ENCODE results near the gene TACR3.

DNA sequence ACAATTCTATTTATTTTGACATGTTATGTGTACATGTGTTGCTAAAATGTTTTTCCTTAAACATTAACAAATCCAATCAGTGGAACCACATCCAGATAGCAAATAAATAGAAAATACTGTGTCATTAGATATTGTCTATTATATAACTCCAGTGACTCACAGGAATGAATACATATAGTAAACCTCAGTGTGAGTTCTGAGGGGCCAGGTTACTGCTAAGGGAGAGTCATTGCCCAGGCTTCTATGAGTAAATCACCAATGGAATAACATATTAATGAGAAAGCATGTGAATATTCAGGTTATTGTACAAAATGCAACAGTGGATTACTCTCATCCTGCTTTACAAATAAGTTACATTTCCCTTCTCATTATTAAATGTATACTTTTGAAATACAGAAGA, 27.2 kb downstream of the TACR3 start:
- TF ChIP-seq SUZ12 (IDR thresholded peaks at IDR 0.05; ENCODE audit: extremely low read depth, insufficient read depth, insufficient read length): no peak
- no peak for TF ChIP-seq ZNF274 (IDR thresholded peaks at IDR 0.05; ENCODE audit: low read depth, low read length)

Measured in NT2/D1 (cell line).